ENCODE results near the gene ZNF814.

DNA sequence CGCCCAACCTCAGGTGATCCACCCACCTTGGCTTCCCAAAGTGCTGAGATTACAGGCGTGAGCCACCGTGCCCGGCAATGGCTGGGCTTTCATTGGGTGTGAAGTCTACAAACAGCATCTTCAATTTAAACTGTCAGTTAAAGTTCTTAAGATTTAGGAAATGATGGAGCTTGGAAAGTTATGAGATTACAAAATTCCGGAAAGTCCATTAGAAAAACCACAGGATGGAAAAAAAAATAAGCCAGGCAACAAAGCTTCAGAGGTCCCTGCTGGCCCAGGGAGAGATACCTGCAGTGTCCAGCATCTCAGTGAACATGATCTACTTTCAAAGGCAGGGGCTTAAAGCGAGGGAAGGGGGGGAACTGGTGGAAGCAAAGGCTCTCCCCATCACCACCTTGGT lies 63.3 kb downstream of the ZNF814 start:
- TF ChIP-seq, protein P1, sequence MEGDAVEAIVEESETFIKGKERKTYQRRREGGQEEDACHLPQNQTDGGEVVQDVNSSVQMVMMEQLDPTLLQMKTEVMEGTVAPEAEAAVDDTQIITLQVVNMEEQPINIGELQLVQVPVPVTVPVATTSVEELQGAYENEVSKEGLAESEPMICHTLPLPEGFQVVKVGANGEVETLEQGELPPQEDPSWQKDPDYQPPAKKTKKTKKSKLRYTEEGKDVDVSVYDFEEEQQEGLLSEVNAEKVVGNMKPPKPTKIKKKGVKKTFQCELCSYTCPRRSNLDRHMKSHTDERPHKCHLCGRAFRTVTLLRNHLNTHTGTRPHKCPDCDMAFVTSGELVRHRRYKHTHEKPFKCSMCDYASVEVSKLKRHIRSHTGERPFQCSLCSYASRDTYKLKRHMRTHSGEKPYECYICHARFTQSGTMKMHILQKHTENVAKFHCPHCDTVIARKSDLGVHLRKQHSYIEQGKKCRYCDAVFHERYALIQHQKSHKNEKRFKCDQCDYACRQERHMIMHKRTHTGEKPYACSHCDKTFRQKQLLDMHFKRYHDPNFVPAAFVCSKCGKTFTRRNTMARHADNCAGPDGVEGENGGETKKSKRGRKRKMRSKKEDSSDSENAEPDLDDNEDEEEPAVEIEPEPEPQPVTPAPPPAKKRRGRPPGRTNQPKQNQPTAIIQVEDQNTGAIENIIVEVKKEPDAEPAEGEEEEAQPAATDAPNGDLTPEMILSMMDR (IDR thresholded peaks at IDR 0.05), result no peak
- TF ChIP-seq EZH2 (IDR thresholded peaks at IDR 0.05), result no peak

Data from neural progenitor cell (in vitro differentiated cells).